Right hindlimb (tissue), 1 donor: Measurements from ENCODE around the gene MEIS1.

Source experiments
- DNase-seq: peaks from one replicate; pipeline ENCODE4 v3.0.0-alpha.2; 2018

MEIS1 gene

GRCh38 chr2:66445076-66445924 is 10.4 kb downstream of the MEIS1 start:
- no peak for DNase-seq

- peak; percentile 64 for DNase-seq
These were observed 11.3 kb downstream of the MEIS1 start for GRCh38 chr2:66445925-66446871.

- DNase-seq: no peak
These were observed 12.0 kb downstream of the MEIS1 start for GRCh38 chr2:66446941-66447340.

- no peak for DNase-seq
These were observed 12.8 kb downstream of the MEIS1 start for GRCh38 chr2:66447677-66448076.

GRCh38 chr2:66448136-66448991 is 13.4 kb downstream of the MEIS1 start:
- DNase-seq: no peak

DNA sequence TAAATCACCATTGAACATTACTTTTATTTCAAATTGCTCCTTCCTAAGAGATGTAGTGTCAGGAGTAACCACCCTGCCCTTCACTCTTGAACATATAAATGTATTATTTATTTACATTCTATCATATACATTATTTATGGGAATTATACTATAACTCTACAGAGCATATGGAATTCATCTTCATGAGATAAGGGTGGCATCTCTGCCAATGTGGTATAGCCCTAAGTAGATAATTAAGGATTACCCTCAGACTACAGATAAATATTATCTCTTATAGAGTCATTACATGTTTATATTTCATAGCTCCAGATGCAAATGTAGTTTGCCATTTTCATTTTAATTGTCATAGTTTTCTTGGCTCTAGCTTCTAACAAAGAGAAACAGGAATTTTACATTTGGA is 17.3 kb downstream of the MEIS1 start:
- DNase-seq: no peak

- no peak for DNase-seq
These were observed 18.0 kb downstream of the MEIS1 start for GRCh38 chr2:66452917-66453316.

GRCh38 chr2:66455490-66455889 is 20.6 kb downstream of the MEIS1 start:
- no peak for DNase-seq

DNA sequence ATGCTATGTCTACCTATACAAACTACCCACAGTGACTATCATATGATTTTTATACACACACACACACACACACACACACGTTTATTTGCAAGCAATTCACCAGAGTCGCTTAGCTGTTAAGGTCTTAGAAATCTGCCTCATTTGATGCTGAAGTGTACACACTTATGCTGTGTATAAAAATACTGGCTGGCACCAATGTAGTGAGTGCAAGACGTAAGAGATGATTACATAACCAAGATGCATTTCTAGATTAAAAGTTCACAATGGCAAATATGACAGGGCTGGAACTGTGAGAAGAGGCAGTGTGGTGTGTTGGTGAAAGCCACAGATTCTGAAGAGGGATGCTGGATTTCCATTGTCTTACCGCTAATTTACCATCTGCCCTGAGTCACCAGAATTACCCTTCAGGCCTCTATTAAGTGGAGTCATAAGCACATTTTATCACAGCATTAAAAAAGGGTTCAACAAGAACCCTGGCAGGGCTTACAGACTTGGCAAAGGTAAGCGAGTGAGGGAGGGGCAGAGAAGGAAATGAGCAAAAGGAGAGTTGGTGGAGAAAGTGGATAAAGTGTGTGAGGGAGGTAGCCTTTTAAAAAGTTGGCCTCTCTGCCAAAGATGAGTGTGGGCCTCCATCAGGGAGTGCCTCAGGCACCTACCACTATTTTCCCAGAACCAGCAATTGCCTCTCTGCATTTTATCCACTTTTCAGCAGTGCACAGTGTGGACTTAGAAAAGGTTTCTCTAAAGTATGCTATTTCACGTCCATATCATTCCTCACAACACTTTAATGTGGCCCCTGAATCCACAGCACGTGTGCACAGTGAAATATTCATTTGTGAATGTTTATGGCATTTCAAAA is 21.5 kb downstream of the MEIS1 start:
- no peak for DNase-seq

DNA sequence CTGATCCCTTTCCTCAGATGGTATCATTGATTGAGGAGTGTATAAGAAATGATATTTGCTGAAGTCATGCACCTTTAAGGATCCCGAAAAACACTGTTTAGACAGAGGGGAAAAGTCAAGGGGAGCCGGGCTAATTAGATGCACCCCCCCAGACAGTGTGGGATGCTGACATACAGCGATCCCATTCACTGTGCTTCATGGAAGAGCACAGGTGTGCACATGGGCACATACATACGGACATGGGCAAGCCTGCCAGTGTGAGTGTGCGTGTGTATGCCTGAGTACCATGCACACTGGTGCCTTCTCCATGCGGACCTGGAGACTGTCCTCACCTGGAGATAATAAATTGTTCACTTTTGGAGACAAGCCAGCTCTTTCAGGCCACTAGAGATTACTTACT is 22.6 kb downstream of the MEIS1 start:
- no peak for DNase-seq

GRCh38 chr2:66460031-66460430 is 25.1 kb downstream of the MEIS1 start:
- DNase-seq: no peak

DNA sequence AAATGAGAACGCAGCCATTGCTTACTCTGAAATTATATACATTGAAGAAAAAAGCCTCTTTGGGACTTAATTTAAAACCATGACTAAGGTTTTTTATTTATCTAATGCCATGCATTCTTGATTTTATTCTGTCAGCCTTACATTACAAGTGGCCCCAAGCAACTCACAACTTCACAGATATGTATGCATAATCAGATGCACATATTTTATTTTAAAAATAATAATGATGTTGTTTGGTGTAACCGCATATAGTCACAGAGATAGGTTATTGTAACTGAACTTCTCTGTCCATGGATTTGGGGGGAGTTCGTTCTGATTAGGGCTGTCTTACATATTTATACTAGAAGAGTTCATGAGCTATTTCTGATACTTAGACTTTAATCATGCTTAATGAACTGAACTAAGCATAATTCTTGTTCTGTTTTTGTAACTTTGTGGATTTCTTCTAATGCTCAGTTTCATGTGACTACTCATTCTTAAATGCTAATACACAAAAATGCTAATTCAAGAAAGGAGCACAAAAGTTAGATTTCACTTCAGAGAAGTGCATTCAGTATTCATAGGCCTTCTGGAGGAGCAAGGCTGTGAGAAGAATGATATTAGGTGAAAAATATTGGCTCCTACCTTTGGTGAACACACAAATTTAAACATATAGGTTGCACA is 26.2 kb downstream of the MEIS1 start:
- DNase-seq: no peak

GRCh38 chr2:66461664-66462500 is 27.0 kb downstream of the MEIS1 start:
- DNase-seq: no peak

DNA sequence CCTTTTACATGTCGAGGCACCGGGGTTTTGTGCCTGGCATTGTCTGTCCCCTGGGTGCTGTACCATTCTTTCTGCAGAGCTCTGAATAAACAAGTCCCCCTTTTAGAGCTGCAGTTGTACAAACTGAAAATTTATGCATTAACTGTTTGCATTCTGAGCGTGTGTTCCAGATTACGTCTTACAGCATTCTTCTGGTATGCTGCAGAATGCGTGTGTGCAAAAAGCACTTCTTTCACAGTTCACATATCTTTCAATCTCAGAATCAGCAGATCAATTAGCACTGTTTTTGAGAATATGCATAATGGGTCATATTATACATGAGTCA is 27.5 kb downstream of the MEIS1 start:
- no peak for DNase-seq

DNA sequence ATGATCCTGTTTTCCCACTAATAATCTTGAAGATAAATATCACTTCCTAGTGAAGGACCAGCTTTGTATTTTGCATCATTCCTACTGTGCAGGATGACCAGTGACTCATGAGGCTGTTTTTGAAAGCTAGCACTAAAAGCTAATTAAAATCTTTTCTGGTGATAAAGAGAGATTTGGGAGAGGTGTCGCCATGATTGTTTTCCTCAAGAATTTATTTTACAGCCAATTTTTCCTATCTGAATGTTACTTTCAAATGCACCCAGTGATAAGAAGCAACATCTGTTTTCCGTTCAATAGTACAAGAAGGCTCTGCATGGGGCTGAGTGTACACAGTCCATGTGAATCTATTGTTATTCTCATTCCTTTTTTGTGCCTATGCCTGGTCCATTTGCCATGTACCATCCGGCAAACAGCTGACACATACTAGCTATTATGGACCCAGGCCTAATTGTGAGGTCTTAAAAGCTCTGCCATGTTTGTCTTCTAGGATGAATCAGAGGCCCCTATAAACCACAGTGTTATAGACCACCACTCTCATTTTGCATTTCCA is 28.4 kb downstream of the MEIS1 start:
- DNase-seq: no peak

- no peak for DNase-seq
These were observed 30.2 kb downstream of the MEIS1 start for GRCh38 chr2:66464930-66465637.

GRCh38 chr2:66466433-66466832 is 31.5 kb downstream of the MEIS1 start:
- no peak for DNase-seq

DNA sequence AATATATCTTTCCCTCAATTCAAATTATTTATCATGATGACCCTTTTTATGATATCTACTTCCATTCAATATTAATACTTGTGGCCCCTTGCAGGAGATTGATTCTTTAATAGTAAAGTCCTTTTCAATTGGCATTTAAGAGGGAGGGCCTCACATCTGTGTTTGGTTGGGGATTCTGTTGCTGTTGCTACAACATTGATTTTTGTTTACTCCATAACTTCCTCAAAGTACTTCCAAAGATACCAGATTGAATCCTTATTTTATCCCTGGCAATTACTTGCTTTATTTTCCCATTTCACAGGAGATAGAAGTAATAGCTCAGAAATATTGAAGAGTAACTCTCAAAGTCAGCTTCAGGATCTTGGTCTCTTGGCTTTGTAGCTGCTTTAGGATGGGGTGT is 32.8 kb downstream of the MEIS1 start:
- DNase-seq: no peak

GRCh38 chr2:66469214-66469902 is 34.4 kb downstream of the MEIS1 start:
- no peak for DNase-seq
